Activated T-helper 1 cell treated with anti-CD3 and anti-CD28 coated beads, Interleukin-12 subunit alpha, Interleukin-12 subunit beta, Interleukin-2, Interleukin-4 antibody, amounts not matched to agents 30 ng/mL and 10 ng/mL and 1 ng/mL, durations not matched to agents 14 hours and 24 hours and 36 hours (primary cell): ENCODE results near the gene APOC1. TPM values are rescaled to one million over a fixed set of nuclear protein-coding genes. Genes with fewer than 3 reads are reported as not detected.
A peak's percentile ranks its signal among the peaks of the same experiment; 100 is the strongest.

Experiments
- DNase-seq: peaks from one replicate; pipeline ENCODE4 v3.0.0; 2021; ENCODE audit warnings: low spot score
- H3K27ac Mint-ChIP-seq: one replicate; pipeline ENCODE4 v1.8.0; 2021; ENCODE audit warnings: mild to moderate bottlenecking, mixed read lengths
- H3K27me3 Mint-ChIP-seq: one replicate; pipeline ENCODE4 v1.8.0; 2022; ENCODE audit warnings: mild to moderate bottlenecking, moderate library complexity, mixed read lengths; ENCODE audit not compliant: insufficient read depth
- H3K36me3 Mint-ChIP-seq: one replicate; pipeline ENCODE4 v1.8.0; 2021; ENCODE audit warnings: low read depth, mixed read lengths
- H3K4me1 Mint-ChIP-seq: one replicate; pipeline ENCODE4 v1.8.0; 2021; ENCODE audit warnings: low read depth, mixed read lengths
- H3K4me3 Mint-ChIP-seq: one replicate; pipeline ENCODE4 v1.8.0; 2021; ENCODE audit warnings: mild to moderate bottlenecking, moderate library complexity, mixed read lengths
- H3K9me3 Mint-ChIP-seq: one replicate; pipeline ENCODE4 v1.8.0; 2021; ENCODE audit warnings: mixed read lengths
- intact Hi-C: fragments of 100-400 bp; cut with micrococcal nuclease; formaldehyde crosslinking; loops from one replicate; pipeline ENCODE4 v1.15.1; 2024
- total RNA-seq: library from RNA; stranded (reverse); gene quantifications from 2 replicates; pipeline ENCODE4 v1.2.3, GENCODE V29; 2022

The APOC1 gene
- total RNA-seq, 1 donor from 2014 or later: 1.2 TPM

- no peaks in the 10 kb centered on the region for H3K9me3 Mint-ChIP-seq
- H3K4me3 Mint-ChIP-seq: peak overlapping the region; percentile 93
- intact Hi-C loops: no loop called here
- DNase-seq: no peak
- no peaks in the 10 kb centered on the region for H3K27me3 Mint-ChIP-seq
- peaks cover 40% of the 10 kb centered on the region for H3K36me3 Mint-ChIP-seq
- H3K4me1 Mint-ChIP-seq: peaks cover 30% of the 10 kb centered on the region
- H3K27ac Mint-ChIP-seq: no peak overlapping the region
Measured at GRCh38 chr19:44893332-44894051, 20.9 kb upstream of the APOC1 start.

- H3K4me1 Mint-ChIP-seq: peaks cover 28% of the 10 kb centered on the region
- H3K36me3 Mint-ChIP-seq: peaks cover 39% of the 10 kb centered on the region
- H3K9me3 Mint-ChIP-seq: no peaks in the 10 kb centered on the region
- DNase-seq: no peak
- H3K27ac Mint-ChIP-seq: no peak overlapping the region
- H3K4me3 Mint-ChIP-seq: no peak overlapping the region
- no peaks in the 10 kb centered on the region for H3K27me3 Mint-ChIP-seq
- intact Hi-C loops: no loop called here
Measured at GRCh38 chr19:44894052-44894400, 20.4 kb upstream of the APOC1 start.

- Mint-ChIP-seq H3K4me3 (no peak overlapping the region), H3K27ac (no peak overlapping the region), H3K36me3 (peaks cover 43% of the 10 kb centered on the region), H3K4me1 (peaks cover 25% of the 10 kb centered on the region), H3K27me3 (no peaks in the 10 kb centered on the region), H3K9me3 (no peaks in the 10 kb centered on the region)
- intact Hi-C loops: no loop called here
- DNase-seq: no peak
Measured at GRCh38 chr19:44894946-44895345, 19.5 kb upstream of the APOC1 start.

- peaks cover 8% of the 10 kb centered on the region for H3K4me1 Mint-ChIP-seq
- intact Hi-C loops: no loop called here
- no peak overlapping the region for H3K4me3 Mint-ChIP-seq
- no peaks in the 10 kb centered on the region for H3K27me3 Mint-ChIP-seq
- no peaks in the 10 kb centered on the region for H3K9me3 Mint-ChIP-seq
- peaks cover 44% of the 10 kb centered on the region for H3K36me3 Mint-ChIP-seq
- no peak for DNase-seq
- no peak overlapping the region for H3K27ac Mint-ChIP-seq
Measured at GRCh38 chr19:44897835-44898234, 16.6 kb upstream of the APOC1 start.

- no peak for DNase-seq
- Mint-ChIP-seq H3K27ac (no peak overlapping the region), H3K4me1 (no peaks in the 10 kb centered on the region), H3K4me3 (no peak overlapping the region), H3K9me3 (no peaks in the 10 kb centered on the region), H3K27me3 (peaks cover 2% of the 10 kb centered on the region), H3K36me3 (peaks cover 37% of the 10 kb centered on the region)
- intact Hi-C loops: loop anchor here (5.0 kb wide), 1 partner anchor 157 kb away; no protein-coding TSS in a partner anchor
Measured at GRCh38 chr19:44900328-44901244, 13.8 kb upstream of the APOC1 start.

GRCh38 chr19:44903216-44903601 lies 11.2 kb upstream of the APOC1 start:
- DNase-seq: no peak
- Mint-ChIP-seq H3K36me3 (peaks cover 23% of the 10 kb centered on the region), H3K4me1 (peaks cover 8% of the 10 kb centered on the region), H3K9me3 (no peaks in the 10 kb centered on the region), H3K27me3 (peaks cover 16% of the 10 kb centered on the region), H3K27ac (no peak overlapping the region), H3K4me3 (no peak overlapping the region)
- intact Hi-C loops: loop anchor here (1.0 to 5.0 kb wide), 3 partner anchors 12 to 154 kb away; partner anchors contain the start of gene TOMM40

GRCh38 chr19:44903602-44904425 lies 10.6 kb upstream of the APOC1 start:
- peaks cover 8% of the 10 kb centered on the region for H3K4me1 Mint-ChIP-seq
- H3K36me3 Mint-ChIP-seq: peaks cover 23% of the 10 kb centered on the region
- H3K27ac Mint-ChIP-seq: no peak overlapping the region
- DNase-seq: peak; percentile 54
- peaks cover 16% of the 10 kb centered on the region for H3K27me3 Mint-ChIP-seq
- no peaks in the 10 kb centered on the region for H3K9me3 Mint-ChIP-seq
- no peak overlapping the region for H3K4me3 Mint-ChIP-seq
- intact Hi-C loops: loop anchor here (1.0 to 5.0 kb wide), 3 partner anchors 13 to 153 kb away; partner anchors contain the start of gene TOMM40

- Mint-ChIP-seq H3K27me3 (peaks cover 16% of the 10 kb centered on the region), H3K27ac (no peak overlapping the region), H3K36me3 (peaks cover 20% of the 10 kb centered on the region), H3K9me3 (no peaks in the 10 kb centered on the region), H3K4me3 (no peak overlapping the region), H3K4me1 (peaks cover 8% of the 10 kb centered on the region)
- no peak for DNase-seq
- intact Hi-C loops: loop anchor here (5.0 kb wide), 1 partner anchor 153 kb away; no protein-coding TSS in a partner anchor
Measured at GRCh38 chr19:44904426-44904994, 9.9 kb upstream of the APOC1 start.

- Mint-ChIP-seq H3K4me3 (peak within 1 kb of the TSS; percentile 47), H3K27me3 (peaks cover 16% of the 10 kb centered on the region), H3K9me3 (no peaks in the 10 kb centered on the region), H3K27ac (no peak within 1 kb of the TSS), H3K4me1 (peaks cover 8% of the 10 kb centered on the region), H3K36me3 (peaks cover 12% of the 10 kb centered on the region)
- intact Hi-C loops: loop anchor here (2.0 kb wide), 1 partner anchor 21 kb away; no protein-coding TSS in a partner anchor
- no peak for DNase-seq
Measured at GRCh38 chr19:44905437-44906160, 8.8 kb upstream of the APOC1 start, which contains the start of gene APOE. TSS of gene APOE (plus strand) at chr19:44905796. CDS start at chr19:44906625, 829 bp downstream.

- DNase-seq: no peak
- Mint-ChIP-seq H3K4me3 (no peak overlapping the region), H3K4me1 (peaks cover 14% of the 10 kb centered on the region), H3K27ac (no peak overlapping the region), H3K36me3 (peaks cover 10% of the 10 kb centered on the region), H3K27me3 (peaks cover 23% of the 10 kb centered on the region), H3K9me3 (no peaks in the 10 kb centered on the region)
- intact Hi-C loops: loop anchor here (2.0 kb wide), 1 partner anchor 19 kb away; no protein-coding TSS in a partner anchor
Measured at GRCh38 chr19:44907613-44908012, 6.8 kb upstream of the APOC1 start.

GRCh38 chr19:44908074-44908835 lies 6.2 kb upstream of the APOC1 start:
- peaks cover 9% of the 10 kb centered on the region for H3K36me3 Mint-ChIP-seq
- H3K27ac Mint-ChIP-seq: no peak overlapping the region
- intact Hi-C loops: no loop called here
- H3K4me3 Mint-ChIP-seq: no peak overlapping the region
- H3K9me3 Mint-ChIP-seq: no peaks in the 10 kb centered on the region
- H3K27me3 Mint-ChIP-seq: peaks cover 27% of the 10 kb centered on the region
- H3K4me1 Mint-ChIP-seq: peaks cover 14% of the 10 kb centered on the region
- no peak for DNase-seq
